OCI-M2 (cell line): ENCODE data around the gene LTC4S.
A peak's percentile ranks its signal among the peaks of the same experiment; 100 is the strongest.

ENCODE experiments used
- DNase-seq: peaks from one replicate; lab custom pipeline; 2025; ENCODE audit not compliant: unreplicated experiment; lab: John Stamatoyannopoulos, UW

The LTC4S gene

GRCh38 chr5:179805529-179806249 lies 11.9 kb downstream of the LTC4S start:
- no peak for DNase-seq

GRCh38 chr5:179806250-179807048 lies 12.7 kb downstream of the LTC4S start, which contains the start of gene MGAT4B:
TSS of gene MGAT4B (minus strand) at chr5:179806866. CDS start at chr5:179806583, 283 bp downstream.
- no peak for DNase-seq

- no peak for DNase-seq
These were observed 18.5 kb downstream of the LTC4S start for GRCh38 chr5:179812135-179812825.

GRCh38 chr5:179812997-179813607 lies 19.3 kb downstream of the LTC4S start:
- no peak for DNase-seq

- no peak for DNase-seq
These were observed 20.3 kb downstream of the LTC4S start for GRCh38 chr5:179814090-179814489.

GRCh38 chr5:179815491-179816249 lies 21.9 kb downstream of the LTC4S start:
- no peak for DNase-seq

GRCh38 chr5:179816401-179816795 lies 22.6 kb downstream of the LTC4S start:
- no peak for DNase-seq

- no peak for DNase-seq
These were observed 23.1 kb downstream of the LTC4S start for GRCh38 chr5:179816796-179817469.

GRCh38 chr5:179817470-179817840 lies 23.7 kb downstream of the LTC4S start:
- no peak for DNase-seq

GRCh38 chr5:179817890-179818745 lies 24.3 kb downstream of the LTC4S start:
- DNase-seq: no peak

GRCh38 chr5:179818746-179819295 lies 25.0 kb downstream of the LTC4S start:
- no peak for DNase-seq

GRCh38 chr5:179819296-179820126 lies 25.7 kb downstream of the LTC4S start:
- no peak for DNase-seq

- no peak for DNase-seq
These were observed 26.3 kb downstream of the LTC4S start for GRCh38 chr5:179820127-179820482.

- DNase-seq: no peak
These were observed 26.9 kb downstream of the LTC4S start, which contains the start of gene SQSTM1 for GRCh38 chr5:179820483-179821297. TSS of gene SQSTM1 (plus strand) at chr5:179820905. CDS start at chr5:179820937, 32 bp downstream.

- DNase-seq: peak; percentile 19
These were observed 27.7 kb downstream of the LTC4S start for GRCh38 chr5:179821298-179822058.

- no peak for DNase-seq
These were observed 28.3 kb downstream of the LTC4S start for GRCh38 chr5:179822059-179822432.
